GM10266 (cell line): ENCODE results near the gene THAP4.

Experiments used
- DNase-seq: peaks from one replicate; pipeline ENCODE4 v3.0.0; 2012; ENCODE audit errors: extremely low spot score
- TF ChIP-seq, protein P1 (sequence below): IDR thresholded peaks from 2 replicates; pipeline ENCODE4 v1.5.1; 2012; ENCODE audit warnings: mild to moderate bottlenecking, low read depth; ENCODE audit not compliant: control insufficient read depth, insufficient read depth; ENCODE audit errors: missing control alignments

The THAP4 gene

GRCh38 chr2:241545523-241546473, 91.2 kb downstream of the THAP4 start:
- TF ChIP-seq, protein P1, sequence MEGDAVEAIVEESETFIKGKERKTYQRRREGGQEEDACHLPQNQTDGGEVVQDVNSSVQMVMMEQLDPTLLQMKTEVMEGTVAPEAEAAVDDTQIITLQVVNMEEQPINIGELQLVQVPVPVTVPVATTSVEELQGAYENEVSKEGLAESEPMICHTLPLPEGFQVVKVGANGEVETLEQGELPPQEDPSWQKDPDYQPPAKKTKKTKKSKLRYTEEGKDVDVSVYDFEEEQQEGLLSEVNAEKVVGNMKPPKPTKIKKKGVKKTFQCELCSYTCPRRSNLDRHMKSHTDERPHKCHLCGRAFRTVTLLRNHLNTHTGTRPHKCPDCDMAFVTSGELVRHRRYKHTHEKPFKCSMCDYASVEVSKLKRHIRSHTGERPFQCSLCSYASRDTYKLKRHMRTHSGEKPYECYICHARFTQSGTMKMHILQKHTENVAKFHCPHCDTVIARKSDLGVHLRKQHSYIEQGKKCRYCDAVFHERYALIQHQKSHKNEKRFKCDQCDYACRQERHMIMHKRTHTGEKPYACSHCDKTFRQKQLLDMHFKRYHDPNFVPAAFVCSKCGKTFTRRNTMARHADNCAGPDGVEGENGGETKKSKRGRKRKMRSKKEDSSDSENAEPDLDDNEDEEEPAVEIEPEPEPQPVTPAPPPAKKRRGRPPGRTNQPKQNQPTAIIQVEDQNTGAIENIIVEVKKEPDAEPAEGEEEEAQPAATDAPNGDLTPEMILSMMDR = no peak
- peak; percentile 6 for DNase-seq

DNA sequence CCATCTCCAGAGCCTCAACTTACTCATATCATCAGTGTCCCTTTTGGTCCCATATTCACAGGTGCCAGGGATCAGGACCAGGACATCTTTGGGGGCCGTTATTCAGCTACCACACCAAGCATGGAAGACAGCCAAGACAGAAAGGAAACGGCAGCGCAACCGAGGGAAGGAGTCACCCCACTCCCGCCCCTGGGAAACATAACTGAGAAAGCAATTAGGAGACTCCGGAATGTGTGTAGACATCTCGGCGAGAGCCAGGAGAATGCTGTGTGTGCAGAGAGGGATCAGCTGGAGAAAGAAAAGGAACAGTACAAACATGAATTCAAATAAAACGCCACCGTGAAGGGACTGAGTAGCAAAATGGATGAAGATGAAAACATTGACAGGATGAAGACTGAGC, 91.9 kb downstream of the THAP4 start:
- TF ChIP-seq, protein P1 = no peak

GRCh38 chr2:241542278-241542605, 94.7 kb downstream of the THAP4 start:
- peak; percentile 26 for DNase-seq
- TF ChIP-seq, protein P1 = no peak

More for the DNA sequence above, 91.9 kb downstream of the THAP4 start:
- peak; percentile 7 for DNase-seq

DNA sequence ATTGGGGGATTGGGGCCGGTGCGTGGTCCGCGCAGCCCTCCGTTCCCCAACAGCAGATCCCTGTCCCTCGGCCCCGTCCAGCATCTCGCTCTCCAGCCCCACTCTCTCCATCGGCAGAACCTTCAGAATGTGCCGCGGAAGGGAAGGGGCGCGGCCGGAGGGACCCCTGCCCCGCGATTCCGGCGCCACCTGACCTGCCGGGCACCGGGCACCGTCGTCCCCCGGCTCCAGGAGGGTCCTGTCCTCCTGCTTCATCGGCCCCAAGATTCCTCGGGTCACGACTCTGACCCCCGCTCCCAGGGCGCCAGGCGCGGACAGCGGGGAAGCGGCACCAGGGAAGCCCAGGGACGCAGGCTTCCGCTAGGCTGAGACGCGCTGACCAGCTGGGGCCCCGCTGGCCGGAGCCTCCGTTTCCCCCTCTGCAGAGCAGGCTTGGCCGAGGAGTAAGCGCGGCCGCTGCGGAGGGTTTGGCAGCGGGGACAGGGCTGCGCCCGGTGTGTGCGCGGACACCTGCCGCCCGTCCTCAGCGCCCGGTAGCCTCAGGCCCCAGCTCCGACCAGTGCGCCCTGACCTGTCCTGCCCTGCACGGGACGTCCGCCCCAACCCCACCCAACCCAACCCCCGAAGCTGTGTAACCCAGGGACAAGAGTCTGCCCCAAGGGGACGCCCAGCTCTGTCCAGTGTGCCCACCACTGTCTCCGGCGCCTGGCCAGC, 95.2 kb downstream of the THAP4 start:
- DNase-seq = peak; percentile 39

GRCh38 chr2:241540771-241541561, 96.0 kb downstream of the THAP4 start:
- peak; percentile 93 for DNase-seq

More for the DNA sequence above, 95.2 kb downstream of the THAP4 start:
- TF ChIP-seq, protein P1 = no peak

DNA sequence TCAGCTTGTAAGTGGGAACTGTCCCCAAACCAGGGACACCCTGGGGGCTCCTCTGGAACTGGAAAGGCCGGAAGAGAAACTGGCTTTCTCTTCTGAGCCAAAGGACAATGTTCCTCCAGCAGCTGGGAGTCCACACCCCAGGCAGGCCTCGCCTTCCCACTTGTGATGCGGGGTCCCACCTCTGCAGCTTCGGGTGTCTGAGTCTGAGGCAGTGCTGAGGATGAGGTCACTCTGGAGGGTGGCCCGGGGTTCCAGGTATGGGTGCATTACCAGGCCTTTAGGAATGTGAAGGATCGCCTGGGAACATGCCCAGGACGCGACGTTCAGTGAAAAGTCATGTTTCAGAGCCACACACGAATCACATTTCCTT, 96.6 kb downstream of the THAP4 start:
- TF ChIP-seq, protein P1 = no peak
- peak; percentile 27 for DNase-seq

More at GRCh38 chr2:241540771-241541561, 96.0 kb downstream of the THAP4 start:
- TF ChIP-seq, protein P1 = no peak
